ENCODE data around the gene CSRP1. TPM values are rescaled to one million over a fixed set of nuclear protein-coding genes. Genes with fewer than 3 reads are reported as not detected.

The CSRP1 gene
- total and polyA plus RNA-seq, 9 of the 15 experiments (the other 6 are each of a cell fraction or from before 2014, with no cell fraction given): 6.8 to 39.4 (median 23.7) TPM

GRCh38 chr1:201538612-201539551 lies 32.0 kb upstream of the CSRP1 start, which contains the start of gene NAV1 (continued):
- TF ChIP-seq PTRF (tag; IDR thresholded peaks at IDR 0.05) (no peak), MCM5 (IDR thresholded peaks at IDR 0.05; ENCODE audit: low read depth) (no peak), ZNF263 (CRISPR knock-in tag; IDR thresholded peaks at IDR 0.05; ENCODE audit: borderline replicate concordance) (peak; percentile 55; the same call in 1 of the 2 replicates), KAT7 (CRISPR knock-in tag; IDR thresholded peaks at IDR 0.05; ENCODE audit: borderline replicate concordance) (peak; percentile 4; the same call in 1 of the 2 replicates), EGR1 (conservative IDR thresholded peaks at IDR 0.05) (no peak)
- TF ChIP-seq, protein P1, sequence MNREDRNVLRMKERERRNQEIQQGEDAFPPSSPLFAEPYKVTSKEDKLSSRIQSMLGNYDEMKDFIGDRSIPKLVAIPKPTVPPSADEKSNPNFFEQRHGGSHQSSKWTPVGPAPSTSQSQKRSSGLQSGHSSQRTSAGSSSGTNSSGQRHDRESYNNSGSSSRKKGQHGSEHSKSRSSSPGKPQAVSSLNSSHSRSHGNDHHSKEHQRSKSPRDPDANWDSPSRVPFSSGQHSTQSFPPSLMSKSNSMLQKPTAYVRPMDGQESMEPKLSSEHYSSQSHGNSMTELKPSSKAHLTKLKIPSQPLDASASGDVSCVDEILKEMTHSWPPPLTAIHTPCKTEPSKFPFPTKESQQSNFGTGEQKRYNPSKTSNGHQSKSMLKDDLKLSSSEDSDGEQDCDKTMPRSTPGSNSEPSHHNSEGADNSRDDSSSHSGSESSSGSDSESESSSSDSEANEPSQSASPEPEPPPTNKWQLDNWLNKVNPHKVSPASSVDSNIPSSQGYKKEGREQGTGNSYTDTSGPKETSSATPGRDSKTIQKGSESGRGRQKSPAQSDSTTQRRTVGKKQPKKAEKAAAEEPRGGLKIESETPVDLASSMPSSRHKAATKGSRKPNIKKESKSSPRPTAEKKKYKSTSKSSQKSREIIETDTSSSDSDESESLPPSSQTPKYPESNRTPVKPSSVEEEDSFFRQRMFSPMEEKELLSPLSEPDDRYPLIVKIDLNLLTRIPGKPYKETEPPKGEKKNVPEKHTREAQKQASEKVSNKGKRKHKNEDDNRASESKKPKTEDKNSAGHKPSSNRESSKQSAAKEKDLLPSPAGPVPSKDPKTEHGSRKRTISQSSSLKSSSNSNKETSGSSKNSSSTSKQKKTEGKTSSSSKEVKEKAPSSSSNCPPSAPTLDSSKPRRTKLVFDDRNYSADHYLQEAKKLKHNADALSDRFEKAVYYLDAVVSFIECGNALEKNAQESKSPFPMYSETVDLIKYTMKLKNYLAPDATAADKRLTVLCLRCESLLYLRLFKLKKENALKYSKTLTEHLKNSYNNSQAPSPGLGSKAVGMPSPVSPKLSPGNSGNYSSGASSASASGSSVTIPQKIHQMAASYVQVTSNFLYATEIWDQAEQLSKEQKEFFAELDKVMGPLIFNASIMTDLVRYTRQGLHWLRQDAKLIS (CRISPR knock-in tag; IDR thresholded peaks at IDR 0.05): 0 out of 2 replicates have a peak, but pooled peaks have one; percentile 20
- TF ChIP-seq, protein P2, sequence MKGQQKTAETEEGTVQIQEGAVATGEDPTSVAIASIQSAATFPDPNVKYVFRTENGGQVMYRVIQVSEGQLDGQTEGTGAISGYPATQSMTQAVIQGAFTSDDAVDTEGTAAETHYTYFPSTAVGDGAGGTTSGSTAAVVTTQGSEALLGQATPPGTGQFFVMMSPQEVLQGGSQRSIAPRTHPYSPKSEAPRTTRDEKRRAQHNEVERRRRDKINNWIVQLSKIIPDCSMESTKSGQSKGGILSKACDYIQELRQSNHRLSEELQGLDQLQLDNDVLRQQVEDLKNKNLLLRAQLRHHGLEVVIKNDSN (CRISPR knock-in tag; IDR thresholded peaks at IDR 0.05): 0 out of 2 replicates have a peak, but pooled peaks have one; percentile 28
